ENCODE data around the gene HAGHL.
A peak's percentile ranks its signal among the peaks of the same experiment; 100 is the strongest.

HAGHL gene

GRCh38 chr16:768428-768827, 41.5 kb downstream of the HAGHL start (continued):
- no peak for TF ChIP-seq ZNF10 (tag by site-specific recombination; IDR thresholded peaks at IDR 0.05)
- peak; percentile 23; the same call in 1 of the 2 replicates for TF ChIP-seq GLIS1 (tag by site-specific recombination; IDR thresholded peaks at IDR 0.05)
- no peak for TF ChIP-seq ZNF175 (tag by site-specific recombination; IDR thresholded peaks at IDR 0.05)
- TF ChIP-seq EGR2 (tag by site-specific recombination; IDR thresholded peaks at IDR 0.05; ENCODE audit: low read depth) = peak; percentile 16; the same call in 1 of the 2 replicates
- TF ChIP-seq, protein P1, sequence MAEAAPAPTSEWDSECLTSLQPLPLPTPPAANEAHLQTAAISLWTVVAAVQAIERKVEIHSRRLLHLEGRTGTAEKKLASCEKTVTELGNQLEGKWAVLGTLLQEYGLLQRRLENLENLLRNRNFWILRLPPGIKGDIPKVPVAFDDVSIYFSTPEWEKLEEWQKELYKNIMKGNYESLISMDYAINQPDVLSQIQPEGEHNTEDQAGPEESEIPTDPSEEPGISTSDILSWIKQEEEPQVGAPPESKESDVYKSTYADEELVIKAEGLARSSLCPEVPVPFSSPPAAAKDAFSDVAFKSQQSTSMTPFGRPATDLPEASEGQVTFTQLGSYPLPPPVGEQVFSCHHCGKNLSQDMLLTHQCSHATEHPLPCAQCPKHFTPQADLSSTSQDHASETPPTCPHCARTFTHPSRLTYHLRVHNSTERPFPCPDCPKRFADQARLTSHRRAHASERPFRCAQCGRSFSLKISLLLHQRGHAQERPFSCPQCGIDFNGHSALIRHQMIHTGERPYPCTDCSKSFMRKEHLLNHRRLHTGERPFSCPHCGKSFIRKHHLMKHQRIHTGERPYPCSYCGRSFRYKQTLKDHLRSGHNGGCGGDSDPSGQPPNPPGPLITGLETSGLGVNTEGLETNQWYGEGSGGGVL (tag by site-specific recombination; IDR thresholded peaks at IDR 0.05) = no peak
- no peak for TF ChIP-seq ZNF211 (tag by site-specific recombination; IDR thresholded peaks at IDR 0.05; ENCODE audit: low read depth)
- TF ChIP-seq ZNF768 (tag by site-specific recombination; IDR thresholded peaks at IDR 0.05) = no peak
- TF ChIP-seq HOXA7 (CRISPR knock-in tag; IDR thresholded peaks at IDR 0.05; ENCODE audit: borderline replicate concordance) = no peak
- TF ChIP-seq KLF10 (tag by site-specific recombination; IDR thresholded peaks at IDR 0.05) = no peak
- no peak for TF ChIP-seq ZBTB1 (tag by site-specific recombination; IDR thresholded peaks at IDR 0.05)
- TF ChIP-seq ZSCAN30 (tag by site-specific recombination; IDR thresholded peaks at IDR 0.05) = no peak
- TF ChIP-seq ZNF354C (tag by site-specific recombination; IDR thresholded peaks at IDR 0.05; ENCODE audit: borderline replicate concordance, low read depth) = no peak

GRCh38 chr16:769184-769784, 42.4 kb downstream of the HAGHL start:
- H3K27ac ChIP-seq (ENCODE audit: extremely low read depth, low read depth, low read length) = no peak overlapping the region
- H3K4me1 ChIP-seq (ENCODE audit: control insufficient read depth, insufficient read depth, low read length) = no peaks in the 10 kb centered on the region
- H3K9me3 ChIP-seq (ENCODE audit: control insufficient read depth, insufficient read depth, low read depth, low read length) = no peaks in the 10 kb centered on the region
- POLR2A ChIA-PET = interaction anchor here (0.5 kb wide), 1 partner anchor 199 kb away, joined by 3 read pairs; no protein-coding TSS in a partner anchor
- H3K4me3 ChIP-seq (ENCODE audit: low read depth, low read length) = no peak overlapping the region
- TF ChIP-seq ZNF624 (tag by site-specific recombination; IDR thresholded peaks at IDR 0.05) (no peak), ZNF585B (tag by site-specific recombination; IDR thresholded peaks at IDR 0.05) (no peak), REPIN1 (tag by site-specific recombination; IDR thresholded peaks at IDR 0.05; ENCODE audit: low read depth) (no peak), SCRT1 (tag by site-specific recombination; IDR thresholded peaks at IDR 0.05; ENCODE audit: borderline replicate concordance) (0 out of 2 replicates have a peak, but pooled peaks have one; percentile 45), SP2 (tag by site-specific recombination; IDR thresholded peaks at IDR 0.05) (peak; percentile 8; the same call in 1 of the 2 replicates), EGR2 (tag by site-specific recombination; IDR thresholded peaks at IDR 0.05; ENCODE audit: low read depth) (no peak), KLF1 (tag by site-specific recombination; IDR thresholded peaks at IDR 0.05) (no peak), ZNF791 (tag by site-specific recombination; IDR thresholded peaks at IDR 0.05) (no peak), SCRT2 (tag by site-specific recombination; IDR thresholded peaks at IDR 0.05) (peak; percentile 84)
- CTCF ChIA-PET = interaction anchor here (1.0 to 1.6 kb wide), 3 partner anchors 12 to 23 kb away, joined by 3 to 4 read pairs (median 3); no protein-coding TSS in a partner anchor
- no peaks in the 10 kb centered on the region for H3K36me3 ChIP-seq (ENCODE audit: control insufficient read depth in 2 of 2, insufficient read depth in 1 of 2, low read length in 2 of 2)

DNA sequence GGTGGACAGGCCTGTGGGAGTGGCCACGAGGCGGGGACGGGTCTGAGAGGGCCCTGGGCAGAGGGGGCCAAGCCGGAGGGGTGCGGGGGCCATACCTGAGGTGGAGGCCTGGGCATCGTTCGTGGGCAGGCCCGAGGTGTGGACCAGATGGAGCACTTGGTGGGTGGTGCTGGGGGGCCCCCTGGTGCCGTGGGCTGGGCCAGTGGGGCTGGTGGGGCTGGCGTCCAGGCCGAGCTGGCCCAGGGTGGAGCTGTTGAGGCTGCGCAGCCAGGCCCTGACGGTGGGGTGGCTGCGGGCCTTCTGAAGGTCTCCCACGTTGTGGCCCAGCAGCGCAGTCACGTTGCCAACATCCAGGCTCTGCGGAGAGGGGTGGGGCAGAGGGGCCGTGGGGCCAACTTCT, 43.0 kb downstream of the HAGHL start:
- no peak overlapping the region for H3K4me3 ChIP-seq (ENCODE audit: low read depth, low read length)
- POLR2A ChIA-PET = no interaction called here
- no peaks in the 10 kb centered on the region for H3K36me3 ChIP-seq (ENCODE audit: control insufficient read depth in 2 of 2, insufficient read depth in 1 of 2, low read length in 2 of 2)
- H3K27ac ChIP-seq (ENCODE audit: extremely low read depth, low read depth, low read length) = no peak overlapping the region
- H3K9me3 ChIP-seq (ENCODE audit: control insufficient read depth, insufficient read depth, low read depth, low read length) = no peaks in the 10 kb centered on the region
- CTCF ChIA-PET = interaction anchor here (0.6 to 1.6 kb wide), 4 partner anchors 11 to 26 kb away, joined by 3 to 4 read pairs (median 3); no protein-coding TSS in a partner anchor
- no peaks in the 10 kb centered on the region for H3K4me1 ChIP-seq (ENCODE audit: control insufficient read depth, insufficient read depth, low read length)
- no peak for TF ChIP-seq ZNF76 (tag by site-specific recombination; IDR thresholded peaks at IDR 0.05; ENCODE audit: borderline replicate concordance, low read depth)
- no peak for TF ChIP-seq ZNF10 (tag by site-specific recombination; IDR thresholded peaks at IDR 0.05)
- TF ChIP-seq GLI4 (tag by site-specific recombination; IDR thresholded peaks at IDR 0.05) = no peak
- TF ChIP-seq SP7 (tag by site-specific recombination; IDR thresholded peaks at IDR 0.05) = no peak
- TF ChIP-seq, protein P2, sequence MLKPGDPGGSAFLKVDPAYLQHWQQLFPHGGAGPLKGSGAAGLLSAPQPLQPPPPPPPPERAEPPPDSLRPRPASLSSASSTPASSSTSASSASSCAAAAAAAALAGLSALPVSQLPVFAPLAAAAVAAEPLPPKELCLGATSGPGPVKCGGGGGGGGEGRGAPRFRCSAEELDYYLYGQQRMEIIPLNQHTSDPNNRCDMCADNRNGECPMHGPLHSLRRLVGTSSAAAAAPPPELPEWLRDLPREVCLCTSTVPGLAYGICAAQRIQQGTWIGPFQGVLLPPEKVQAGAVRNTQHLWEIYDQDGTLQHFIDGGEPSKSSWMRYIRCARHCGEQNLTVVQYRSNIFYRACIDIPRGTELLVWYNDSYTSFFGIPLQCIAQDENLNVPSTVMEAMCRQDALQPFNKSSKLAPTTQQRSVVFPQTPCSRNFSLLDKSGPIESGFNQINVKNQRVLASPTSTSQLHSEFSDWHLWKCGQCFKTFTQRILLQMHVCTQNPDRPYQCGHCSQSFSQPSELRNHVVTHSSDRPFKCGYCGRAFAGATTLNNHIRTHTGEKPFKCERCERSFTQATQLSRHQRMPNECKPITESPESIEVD (tag by site-specific recombination; IDR thresholded peaks at IDR 0.05) = no peak
- no peak for TF ChIP-seq ZNF221 (tag by site-specific recombination; IDR thresholded peaks at IDR 0.05; ENCODE audit: borderline replicate concordance)
- TF ChIP-seq SP2 (tag by site-specific recombination; IDR thresholded peaks at IDR 0.05) = no peak
- no peak for TF ChIP-seq ZNF544 (tag by site-specific recombination; IDR thresholded peaks at IDR 0.05)
- 0 out of 2 replicates have a peak, but pooled peaks have one; percentile 8 for TF ChIP-seq SCRT2 (tag by site-specific recombination; IDR thresholded peaks at IDR 0.05)
- 0 out of 2 replicates have a peak, but pooled peaks have one; percentile 29 for TF ChIP-seq PATZ1 (tag by site-specific recombination; IDR thresholded peaks at IDR 0.05)
- no peak for TF ChIP-seq ZNF792 (tag by site-specific recombination; IDR thresholded peaks at IDR 0.05)

All from HEK293 (cell line).